KOPT-K1 (cell line): ENCODE results near the gene EGFL7.

Experiments
- H3K27ac ChIP-seq: fragments of 200-600 bp; sonication (generic); 2 replicates; pipeline ENCODE4 v1.5.1; 2016; ENCODE audit warnings: antibody characterized with exemption, mild to moderate bottlenecking, low read depth, low read length; ENCODE audit not compliant: poor library complexity, severe bottlenecking
- H3K36me3 ChIP-seq: fragments of 200-600 bp; sonication (generic); 2 replicates; pipeline ENCODE4 v1.5.1; 2017; ENCODE audit warnings: antibody characterized with exemption, mild to moderate bottlenecking, low read length, moderate library complexity; ENCODE audit not compliant: insufficient read depth
- H3K9me3 ChIP-seq: fragments of 200-600 bp; sonication (generic); 2 replicates; pipeline ENCODE4 v1.5.1; 2017; ENCODE audit warnings: antibody characterized with exemption, low read length, mild to moderate bottlenecking; ENCODE audit not compliant: insufficient read depth, poor library complexity, severe bottlenecking

Gene EGFL7

GRCh38 chr9:136621019-136621733, 41.5 kb upstream of the EGFL7 start:
- Histone ChIP-seq H3K9me3 (no peaks in the 10 kb centered on the region), H3K27ac (peak overlapping the region; percentile 25), H3K36me3 (no peaks in the 10 kb centered on the region)

GRCh38 chr9:136621734-136622093, 41.0 kb upstream of the EGFL7 start:
- H3K27ac ChIP-seq, result peak overlapping the region; percentile 25

DNA sequence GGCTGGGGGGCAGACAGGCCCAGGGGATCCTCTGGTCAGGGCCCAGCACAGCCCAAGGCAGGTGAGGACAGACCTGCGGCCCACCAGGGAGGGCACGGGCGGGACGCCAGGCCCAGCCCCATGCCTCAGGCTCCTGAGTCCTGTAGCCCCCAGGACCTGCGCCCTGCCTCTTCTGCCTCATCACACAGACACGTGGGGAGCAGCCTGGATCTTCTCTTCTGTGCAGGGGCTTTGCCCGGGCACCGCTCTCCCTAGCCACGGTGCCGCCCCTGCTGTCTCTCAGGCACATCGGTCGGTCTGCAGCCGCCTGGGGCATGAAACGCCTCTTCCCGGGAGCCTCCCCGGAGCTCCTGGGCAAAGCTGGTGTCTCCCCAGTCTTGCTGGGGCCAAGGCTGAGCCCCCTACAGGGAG, 40.2 kb upstream of the EGFL7 start:
- H3K36me3 ChIP-seq, result no peaks in the 10 kb centered on the region
- H3K27ac ChIP-seq, result no peak overlapping the region
- no peaks in the 10 kb centered on the region for H3K9me3 ChIP-seq

More at GRCh38 chr9:136621734-136622093, 41.0 kb upstream of the EGFL7 start:
- H3K36me3 ChIP-seq, result no peaks in the 10 kb centered on the region
- no peaks in the 10 kb centered on the region for H3K9me3 ChIP-seq

DNA sequence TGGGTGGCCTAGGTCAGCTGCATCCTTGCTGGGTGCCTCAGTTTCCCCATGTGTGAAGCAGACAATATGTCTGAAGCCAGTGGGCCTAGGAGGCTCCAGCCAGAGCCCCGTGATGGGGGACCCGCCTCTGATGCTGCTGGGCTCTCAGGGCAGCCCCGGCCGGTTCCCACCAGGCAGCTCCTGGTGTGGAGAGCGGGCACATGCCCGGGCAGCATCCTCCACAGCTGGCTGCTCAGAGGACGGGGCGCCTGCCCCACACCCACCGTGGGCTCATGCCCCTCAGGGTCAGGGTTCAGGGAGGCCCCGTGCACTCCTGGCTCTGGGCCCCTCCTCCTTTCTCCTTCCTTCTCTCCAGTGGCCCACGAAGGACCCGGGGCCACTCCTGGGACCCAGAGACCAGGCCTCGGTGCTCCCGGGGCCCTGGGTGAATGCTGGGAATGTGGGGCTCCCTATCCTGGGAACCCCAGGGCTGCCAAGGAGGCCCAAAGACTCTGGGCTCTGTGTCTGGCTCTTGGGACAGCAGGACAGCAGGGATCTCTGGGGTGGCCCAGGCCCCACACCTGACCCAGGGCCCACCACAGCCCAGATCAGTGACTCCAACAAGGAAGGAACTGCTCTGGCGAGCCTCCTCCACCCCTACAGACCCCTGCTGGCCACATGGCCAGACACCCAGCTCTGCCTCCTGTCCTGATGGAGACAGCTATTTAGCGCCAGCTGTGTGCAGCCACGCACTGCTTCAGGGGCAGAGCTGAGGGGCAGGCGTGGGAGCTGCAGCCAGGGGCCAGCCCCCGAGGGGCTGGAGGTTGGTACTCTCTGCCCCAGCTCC, 39.5 kb upstream of the EGFL7 start:
- Histone ChIP-seq H3K9me3 (no peaks in the 10 kb centered on the region), H3K36me3 (no peaks in the 10 kb centered on the region), H3K27ac (peak overlapping the region; percentile 14)

- peak overlapping the region; percentile 14 for H3K27ac ChIP-seq
- H3K36me3 ChIP-seq, result no peaks in the 10 kb centered on the region
- no peaks in the 10 kb centered on the region for H3K9me3 ChIP-seq
Observed at GRCh38 chr9:136623842-136624183, 38.9 kb upstream of the EGFL7 start.

DNA sequence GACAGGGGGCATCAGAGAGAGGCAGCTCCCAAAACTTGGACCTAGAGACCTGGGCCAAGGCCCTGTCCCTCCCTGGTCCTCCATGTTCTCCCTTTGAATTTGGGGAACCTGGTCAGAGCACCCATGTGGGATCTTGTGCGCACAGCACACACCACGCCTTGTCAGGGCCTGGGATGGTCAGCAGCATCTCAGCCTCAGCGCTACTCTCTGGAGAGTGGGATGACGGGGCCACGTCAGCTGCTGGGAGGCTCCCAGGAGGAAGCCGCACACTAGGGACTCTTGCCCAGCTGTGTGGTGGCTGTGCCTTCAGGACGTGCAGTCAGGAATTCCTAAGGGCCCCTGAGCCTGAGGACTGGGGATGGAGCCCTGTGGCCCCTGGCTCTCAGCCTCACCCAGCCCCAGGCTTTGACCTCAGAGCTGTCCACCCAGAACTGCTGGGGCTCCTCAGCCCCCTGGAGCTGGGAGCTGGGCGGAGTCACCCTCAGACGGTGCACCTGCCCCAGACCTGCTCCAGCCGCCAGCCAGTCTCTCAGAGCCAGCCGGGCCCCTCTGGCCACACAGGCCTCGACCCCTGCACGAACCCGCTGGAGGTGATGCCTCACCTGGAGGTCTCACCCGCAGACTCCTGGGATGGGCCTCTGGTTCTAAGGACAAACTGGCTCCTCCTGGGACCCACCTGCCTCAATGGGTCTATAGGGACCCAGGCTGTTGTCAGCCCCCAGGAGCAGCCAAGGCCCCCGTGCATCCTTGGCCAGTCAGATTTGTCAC, 38.3 kb upstream of the EGFL7 start:
- Histone ChIP-seq H3K36me3 (no peaks in the 10 kb centered on the region), H3K9me3 (no peaks in the 10 kb centered on the region), H3K27ac (peak overlapping the region; percentile 14)

DNA sequence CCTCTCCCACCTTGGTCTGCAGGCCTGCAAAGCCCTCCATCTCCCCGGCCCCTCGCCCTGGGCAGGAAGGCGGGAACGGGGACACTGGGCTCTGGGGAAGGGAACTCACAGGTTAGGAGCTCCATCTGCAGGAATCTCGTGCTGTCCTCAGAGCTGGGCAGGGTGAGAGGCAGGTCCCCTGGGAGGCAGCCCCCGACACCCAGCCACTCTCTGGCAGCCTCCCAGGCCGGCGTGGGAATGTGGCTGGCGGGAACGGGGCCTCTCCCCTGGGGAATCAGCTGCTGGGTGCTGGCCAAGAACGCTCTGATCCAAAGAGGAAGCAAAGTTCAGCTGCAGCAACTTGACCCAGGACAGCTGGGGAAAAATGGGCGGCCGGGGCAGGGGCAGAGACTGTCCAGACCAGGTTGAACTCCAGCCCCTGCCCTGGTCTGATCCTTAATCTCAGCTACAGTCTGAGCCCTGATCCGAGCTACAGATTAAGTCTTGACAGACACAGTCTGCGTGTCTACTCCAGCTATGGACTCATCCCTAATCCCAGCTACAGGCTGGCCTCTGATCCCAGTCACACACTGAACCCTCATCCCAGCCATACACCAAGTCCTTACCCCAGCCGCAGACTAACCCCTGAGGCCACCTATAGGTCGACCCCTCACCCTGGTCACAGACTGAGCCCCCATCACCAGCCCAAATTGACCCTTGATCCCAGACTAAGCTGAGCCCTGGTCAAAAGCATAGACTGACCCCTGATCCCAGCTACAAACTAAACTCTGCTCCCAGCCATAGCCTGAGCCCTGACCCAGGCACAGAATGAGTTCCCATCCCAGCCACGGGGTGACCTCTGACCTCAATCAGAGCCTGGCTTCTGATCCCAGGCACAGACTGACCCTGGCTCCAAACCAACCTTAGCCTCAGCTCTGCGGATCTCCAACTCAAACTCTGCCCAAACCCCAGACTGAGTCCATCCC, 37.3 kb upstream of the EGFL7 start:
- Histone ChIP-seq H3K36me3 (no peaks in the 10 kb centered on the region), H3K27ac (no peak overlapping the region), H3K9me3 (no peaks in the 10 kb centered on the region)

DNA sequence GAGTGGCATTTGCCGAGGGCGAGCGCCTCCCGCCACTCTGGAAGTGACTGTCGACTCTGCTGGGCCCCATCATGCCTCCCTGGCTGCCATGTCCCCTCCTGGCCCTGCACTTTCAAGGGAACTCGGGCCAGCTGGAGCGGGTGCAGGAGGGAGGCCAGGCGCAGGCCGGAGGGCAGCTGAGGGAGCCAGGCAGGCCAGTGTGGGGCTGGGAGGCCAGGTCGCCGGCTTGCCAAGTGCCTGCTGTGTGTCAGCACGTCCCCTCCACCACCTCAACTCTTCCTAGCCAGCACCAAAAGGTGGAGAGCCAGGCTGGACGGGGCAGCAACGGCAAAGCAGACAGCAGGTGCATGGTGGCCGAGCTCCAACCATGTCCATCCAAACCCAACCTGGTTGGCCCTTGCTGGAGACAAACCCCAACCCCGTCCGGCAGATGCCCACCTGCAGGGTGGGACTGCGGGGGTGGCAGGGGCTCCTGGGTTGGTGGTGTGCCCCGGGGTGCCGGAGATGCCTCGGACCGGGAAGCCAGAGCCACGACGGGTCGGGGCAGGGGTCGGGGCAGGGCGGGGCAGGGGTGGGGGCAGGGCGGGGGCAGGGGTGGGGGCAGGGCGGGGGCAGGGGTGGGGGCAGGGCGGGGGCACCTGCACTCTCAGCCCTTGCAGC, 36.5 kb upstream of the EGFL7 start:
- no peaks in the 10 kb centered on the region for H3K9me3 ChIP-seq
- no peaks in the 10 kb centered on the region for H3K36me3 ChIP-seq
- no peak overlapping the region for H3K27ac ChIP-seq

GRCh38 chr9:136626740-136627642, 35.7 kb upstream of the EGFL7 start:
- peak overlapping the region; percentile 30 for H3K27ac ChIP-seq
- no peaks in the 10 kb centered on the region for H3K9me3 ChIP-seq

GRCh38 chr9:136627703-136628102, 35.0 kb upstream of the EGFL7 start:
- Histone ChIP-seq H3K9me3 (no peaks in the 10 kb centered on the region), H3K36me3 (no peaks in the 10 kb centered on the region), H3K27ac (peak overlapping the region; percentile 30)

More at GRCh38 chr9:136626740-136627642, 35.7 kb upstream of the EGFL7 start:
- no peaks in the 10 kb centered on the region for H3K36me3 ChIP-seq

DNA sequence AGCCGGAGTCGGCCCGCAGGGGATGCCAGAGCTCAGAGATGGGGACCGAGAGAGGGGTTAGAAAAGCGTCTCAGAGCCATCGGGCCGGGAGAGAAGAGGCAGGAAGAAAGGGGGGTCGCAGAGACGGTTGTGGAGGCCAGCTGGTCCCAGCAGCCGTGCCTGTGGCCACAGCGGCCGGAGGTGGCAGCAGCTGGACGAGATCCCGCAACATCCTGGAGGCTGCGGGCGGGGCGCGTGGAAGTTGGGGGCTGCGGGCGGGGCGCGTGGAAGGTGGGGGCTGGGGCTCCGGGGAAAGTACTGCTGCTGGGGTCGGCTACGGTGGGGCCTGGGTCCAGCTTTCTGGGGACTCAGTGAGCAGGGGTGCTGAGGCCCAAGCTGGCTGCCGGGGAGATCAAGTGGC, 34.4 kb upstream of the EGFL7 start:
- Histone ChIP-seq H3K27ac (no peak overlapping the region), H3K9me3 (no peaks in the 10 kb centered on the region), H3K36me3 (no peaks in the 10 kb centered on the region)

DNA sequence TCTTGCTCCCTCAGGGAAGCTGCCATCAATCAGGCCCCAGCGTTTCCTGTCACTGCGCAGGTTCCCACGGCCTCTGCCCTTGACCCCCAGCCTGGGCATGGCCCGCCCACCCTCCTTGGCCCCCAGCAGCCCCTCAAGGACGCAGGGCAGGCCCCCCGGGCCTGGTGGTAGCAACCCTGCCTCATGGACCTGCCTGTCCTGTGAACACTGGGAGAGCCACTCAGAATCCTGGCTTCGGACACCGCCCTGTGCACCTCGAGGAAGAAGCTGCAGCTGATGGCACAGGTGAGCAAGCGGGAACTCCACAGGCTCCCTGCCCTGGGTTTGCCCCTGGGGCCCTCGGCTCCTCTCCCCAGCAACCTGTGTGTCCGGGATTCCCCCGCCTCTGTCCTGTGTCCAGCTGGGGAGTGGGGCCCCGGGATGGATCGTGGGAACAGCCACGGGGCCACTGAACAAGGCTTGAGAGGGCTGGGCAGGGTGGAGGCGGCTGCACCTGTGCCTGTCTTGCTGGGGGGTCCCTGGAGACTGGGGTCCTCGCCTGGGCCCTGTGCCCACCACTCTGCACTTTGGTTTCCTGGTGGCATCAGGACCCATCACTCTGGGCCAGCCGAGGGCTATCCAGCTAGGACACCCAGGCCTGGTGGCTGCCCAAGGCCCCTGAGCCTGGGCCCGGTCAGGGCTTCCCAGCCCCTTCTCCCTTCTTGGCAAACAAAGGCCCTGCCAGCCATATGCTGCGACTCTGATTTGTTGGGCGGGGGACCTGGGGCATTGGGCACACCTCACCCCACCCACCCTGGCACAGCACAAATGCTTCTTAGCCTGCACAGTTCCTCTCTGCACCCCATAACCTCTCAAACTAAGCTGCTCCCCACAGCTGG, 33.5 kb upstream of the EGFL7 start:
- no peaks in the 10 kb centered on the region for H3K9me3 ChIP-seq
- H3K27ac ChIP-seq, result peak overlapping the region; percentile 64
- H3K36me3 ChIP-seq, result no peaks in the 10 kb centered on the region
